Caco-2 (cell line): ENCODE data around the gene RIMKLB. TPM values are rescaled to one million over a fixed set of nuclear protein-coding genes. Genes with fewer than 3 reads are reported as not detected.

Experiments
- BruUV-seq: library from RNA; stranded (reverse); fragments of 400-500 nt; replicated peaks from 2 replicates; lab custom pipeline; 2021; lab: Mats Ljungman, UMichigan
- CTCF ChIA-PET: fragments of 300-600 bp; sonication (Branson Sonifier 250); formaldehyde crosslinking; loops from one replicate; lab custom pipeline; 2022; ENCODE audit warnings: antibody characterized with exemption; lab: Charles Lee
- POLR2A ChIA-PET: fragments of 300-600 bp; sonication (Branson Sonifier 250); formaldehyde crosslinking; loops from one replicate; lab custom pipeline; 2022; ENCODE audit warnings: antibody characterized with exemption; lab: Charles Lee
- DNase-seq, 2 experiments: peaks; one replicate each; pipeline versions ENCODE4 v3.0.0 to v3.0.0-alpha.2; 2020 to 2022
- H3K27me3 ChIP-seq: replicated peaks from 2 replicates; pipeline ENCODE4 v1.6.0; 2011; ENCODE audit warnings: low read length; ENCODE audit not compliant: control insufficient read depth, insufficient read depth
- H3K36me3 ChIP-seq: 2 replicates; pipeline ENCODE4 v1.5.1; 2011; ENCODE audit warnings: low read length; ENCODE audit not compliant: control insufficient read depth, insufficient read depth
- H3K4me1 ChIP-seq: fragments of 250-450 bp; sonication (Bioruptor Pico); 2 replicates; pipeline ENCODE4 v1.5.1; 2020; ENCODE audit warnings: mild to moderate bottlenecking
- H3K4me3 ChIP-seq: 2 replicates; pipeline ENCODE4 v1.5.1; 2011; ENCODE audit warnings: low read depth, mild to moderate bottlenecking, control low read depth, low read length
- H3K9me3 ChIP-seq: fragments of 250-450 bp; sonication (Bioruptor Pico); 2 replicates; pipeline ENCODE4 v1.5.1; 2020; ENCODE audit warnings: mild to moderate bottlenecking, moderate library complexity
- H3K27ac Mint-ChIP-seq: one replicate; pipeline ENCODE4 v1.8.0; 2022; ENCODE audit warnings: mixed read lengths; ENCODE audit not compliant: unreplicated experiment
- H3K27me3 Mint-ChIP-seq: one replicate; pipeline ENCODE4 v1.8.0; 2022; ENCODE audit warnings: mixed read lengths; ENCODE audit not compliant: insufficient read depth, unreplicated experiment
- H3K36me3 Mint-ChIP-seq: one replicate; pipeline ENCODE4 v1.8.0; 2022; ENCODE audit warnings: mild to moderate bottlenecking, mixed read lengths; ENCODE audit not compliant: insufficient read depth, unreplicated experiment
- H3K4me1 Mint-ChIP-seq: one replicate; pipeline ENCODE4 v1.8.0; 2022; ENCODE audit warnings: low read depth, mixed read lengths; ENCODE audit not compliant: unreplicated experiment
- H3K4me3 Mint-ChIP-seq: one replicate; pipeline ENCODE4 v1.8.0; 2022; ENCODE audit warnings: mild to moderate bottlenecking, moderate library complexity, mixed read lengths; ENCODE audit not compliant: unreplicated experiment
- H3K9me3 Mint-ChIP-seq: one replicate; pipeline ENCODE4 v1.8.0; 2022; ENCODE audit warnings: mixed read lengths; ENCODE audit not compliant: unreplicated experiment
- intact Hi-C: fragments of 100-400 bp; cut with micrococcal nuclease; formaldehyde crosslinking; loops from one replicate; pipeline ENCODE4 v1.10.0; 2022; ENCODE audit not compliant: unreplicated experiment
- total RNA-seq: library from RNA; stranded (reverse); gene quantifications from 2 replicates; pipeline ENCODE4 v1.2.3, GENCODE V29; 2022
- TF ChIP-seq, protein P1 (sequence below), 2 experiments: fragments of 200-600 bp in 1 of 2; IDR thresholded peaks; 1 replicate in 1 of 2; 2 replicates in 1 of 2; pipeline versions ENCODE4 v1.5.1 to v1.8.0; 2011 to 2022; ENCODE audit warnings: antibody characterized with exemption in 1 of 2, control low read depth in 1 of 2, inconsistent platforms in 1 of 2, low read depth in 1 of 2, low read length in 1 of 2, mild to moderate bottlenecking in 1 of 2, moderate library complexity in 1 of 2; ENCODE audit not compliant: insufficient read depth in 1 of 2, severe bottlenecking in 1 of 2, unreplicated experiment in 1 of 2

Gene RIMKLB
- total RNA-seq, 1 experiment from 2014 or later, result 3.3 TPM

DNA sequence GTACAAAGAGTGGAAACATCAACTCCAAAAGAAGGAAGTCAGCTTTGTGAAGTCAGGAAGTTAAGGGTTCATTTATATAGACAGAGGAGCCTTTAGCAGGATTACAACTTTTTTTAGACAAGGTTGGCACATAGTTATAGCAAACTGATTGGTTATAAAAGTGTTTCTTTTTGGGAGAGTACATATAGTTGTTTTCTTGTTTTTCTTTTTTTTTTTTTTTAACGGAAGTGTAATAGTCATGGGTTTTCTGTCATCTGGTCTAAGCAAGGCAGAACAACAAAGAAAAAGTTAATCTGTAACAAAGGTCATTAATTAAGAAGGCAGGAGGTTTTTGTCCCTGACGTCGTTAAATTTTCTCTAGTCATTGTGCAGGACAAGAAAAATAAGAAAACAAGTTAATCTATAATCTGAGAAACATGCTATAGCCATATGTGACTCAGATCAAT lies 22.2 kb upstream of the RIMKLB start:
- POLR2A ChIA-PET, result no interaction called here
- Histone ChIP-seq H3K36me3 (no peaks in the 10 kb centered on the region), H3K27me3 (no peaks in the 10 kb centered on the region), H3K4me3 (no peak overlapping the region), H3K4me1 (0 out of 2 replicates have a peak, but pooled peaks cover 4% of the 10 kb centered on the region), H3K9me3 (no peaks in the 10 kb centered on the region)
- H3K4me1 Mint-ChIP-seq, result no peaks in the 10 kb centered on the region
- no peak for DNase-seq
- no peaks in the 10 kb centered on the region for H3K36me3 Mint-ChIP-seq
- intact Hi-C loops, result no loop called here
- TF ChIP-seq, protein P1, sequence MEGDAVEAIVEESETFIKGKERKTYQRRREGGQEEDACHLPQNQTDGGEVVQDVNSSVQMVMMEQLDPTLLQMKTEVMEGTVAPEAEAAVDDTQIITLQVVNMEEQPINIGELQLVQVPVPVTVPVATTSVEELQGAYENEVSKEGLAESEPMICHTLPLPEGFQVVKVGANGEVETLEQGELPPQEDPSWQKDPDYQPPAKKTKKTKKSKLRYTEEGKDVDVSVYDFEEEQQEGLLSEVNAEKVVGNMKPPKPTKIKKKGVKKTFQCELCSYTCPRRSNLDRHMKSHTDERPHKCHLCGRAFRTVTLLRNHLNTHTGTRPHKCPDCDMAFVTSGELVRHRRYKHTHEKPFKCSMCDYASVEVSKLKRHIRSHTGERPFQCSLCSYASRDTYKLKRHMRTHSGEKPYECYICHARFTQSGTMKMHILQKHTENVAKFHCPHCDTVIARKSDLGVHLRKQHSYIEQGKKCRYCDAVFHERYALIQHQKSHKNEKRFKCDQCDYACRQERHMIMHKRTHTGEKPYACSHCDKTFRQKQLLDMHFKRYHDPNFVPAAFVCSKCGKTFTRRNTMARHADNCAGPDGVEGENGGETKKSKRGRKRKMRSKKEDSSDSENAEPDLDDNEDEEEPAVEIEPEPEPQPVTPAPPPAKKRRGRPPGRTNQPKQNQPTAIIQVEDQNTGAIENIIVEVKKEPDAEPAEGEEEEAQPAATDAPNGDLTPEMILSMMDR (IDR thresholded peaks at IDR 0.05; ENCODE audit: insufficient read depth in 1 of 2, low read depth in 1 of 2, low read length in 1 of 2, severe bottlenecking in 1 of 2, unreplicated experiment in 1 of 2), result no peak
- H3K9me3 Mint-ChIP-seq, result no peaks in the 10 kb centered on the region
- no peak overlapping the region for H3K27ac Mint-ChIP-seq
- H3K4me3 Mint-ChIP-seq, result no peak overlapping the region
- CTCF ChIA-PET, result no interaction called here
- no TSS peak for BruUV-seq
- peaks cover 7% of the 10 kb centered on the region for H3K27me3 Mint-ChIP-seq

DNA sequence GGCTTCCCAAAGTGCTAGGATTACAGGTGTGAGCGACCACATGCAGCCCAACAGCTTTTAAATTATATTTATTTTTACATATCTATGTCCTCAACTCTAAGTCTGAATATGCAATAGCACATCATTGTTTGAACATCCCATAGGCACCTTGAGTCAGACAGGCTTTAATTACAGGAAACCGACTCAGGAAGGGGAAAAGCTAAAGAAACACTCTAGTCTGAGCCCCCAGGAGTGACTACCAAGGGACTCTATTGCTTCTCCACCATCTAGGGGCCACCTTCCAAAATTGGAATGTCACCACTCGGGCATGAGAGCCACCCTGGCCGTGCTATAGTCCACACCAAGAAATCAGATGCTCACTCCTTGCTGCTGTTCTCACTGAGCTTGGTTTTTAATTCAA lies 21.1 kb upstream of the RIMKLB start:
- no peak overlapping the region for H3K4me3 Mint-ChIP-seq
- H3K9me3 ChIP-seq, result no peaks in the 10 kb centered on the region
- no peaks in the 10 kb centered on the region for H3K36me3 Mint-ChIP-seq
- TF ChIP-seq, protein P1 (IDR thresholded peaks at IDR 0.05; ENCODE audit: insufficient read depth in 1 of 2, low read depth in 1 of 2, low read length in 1 of 2, severe bottlenecking in 1 of 2, unreplicated experiment in 1 of 2), result no peak
- H3K36me3 ChIP-seq, result no peaks in the 10 kb centered on the region
- peaks cover 8% of the 10 kb centered on the region; the same call in 1 of the 2 replicates for H3K4me1 ChIP-seq
- no peak overlapping the region for H3K27ac Mint-ChIP-seq
- CTCF ChIA-PET, result interaction anchor here (1.2 kb wide), 1 partner anchor 20 kb away, joined by 6 read pairs; no protein-coding TSS in a partner anchor
- no peak for DNase-seq
- H3K27me3 Mint-ChIP-seq, result peaks cover 7% of the 10 kb centered on the region
- POLR2A ChIA-PET, result no interaction called here
- peaks cover 7% of the 10 kb centered on the region for H3K4me1 Mint-ChIP-seq
- no peaks in the 10 kb centered on the region for H3K27me3 ChIP-seq
- no peaks in the 10 kb centered on the region for H3K9me3 Mint-ChIP-seq
- BruUV-seq, result no TSS peak
- H3K4me3 ChIP-seq, result no peak overlapping the region
- intact Hi-C loops, result no loop called here

DNA sequence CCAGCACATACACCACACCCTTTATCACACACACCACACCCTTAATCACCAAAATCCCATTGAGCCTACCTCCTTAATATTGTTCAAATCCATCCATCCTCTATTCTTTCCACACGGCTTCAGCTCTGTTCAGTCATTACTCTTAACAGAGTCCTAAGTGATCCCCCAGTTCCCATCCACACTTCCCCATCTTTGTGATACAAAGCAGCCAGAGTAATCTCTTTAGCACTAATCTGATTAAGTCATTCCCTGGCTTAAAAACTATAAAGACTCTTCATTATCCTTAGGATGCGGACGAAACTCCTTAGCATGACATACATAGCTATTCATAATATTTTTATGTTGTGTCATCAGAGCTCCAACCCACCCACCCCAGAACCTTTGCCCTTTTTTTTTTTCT lies 20.4 kb upstream of the RIMKLB start:
- Mint-ChIP-seq H3K9me3 (no peaks in the 10 kb centered on the region), H3K4me1 (peaks cover 7% of the 10 kb centered on the region), H3K4me3 (no peak overlapping the region), H3K27ac (no peak overlapping the region), H3K27me3 (peaks cover 7% of the 10 kb centered on the region), H3K36me3 (no peaks in the 10 kb centered on the region)
- POLR2A ChIA-PET, result no interaction called here
- Histone ChIP-seq H3K9me3 (no peaks in the 10 kb centered on the region), H3K4me1 (peaks cover 8% of the 10 kb centered on the region; the same call in 1 of the 2 replicates), H3K27me3 (no peaks in the 10 kb centered on the region), H3K4me3 (no peak overlapping the region), H3K36me3 (no peaks in the 10 kb centered on the region)
- TF ChIP-seq, protein P1 (IDR thresholded peaks at IDR 0.05; ENCODE audit: insufficient read depth in 1 of 2, low read depth in 1 of 2, low read length in 1 of 2, severe bottlenecking in 1 of 2, unreplicated experiment in 1 of 2), result no peak
- intact Hi-C loops, result no loop called here
- CTCF ChIA-PET, result no interaction called here
- no TSS peak for BruUV-seq
- DNase-seq, result no peak
